GM18520 (cell line): Measurements from ENCODE around the gene TRHDE.
"Not testable (repeated sequence)": the region's sequence is repeated elsewhere in the genome, so short reads cannot be mapped to it uniquely, and the experiment has no call there.

Source experiments
- ATAC-seq: cut with Tn5 transposase; IDR thresholded peaks from one replicate; pipeline ENCODE4 v1.9.1; 2021; ENCODE audit not compliant: unreplicated experiment

The TRHDE gene

GRCh38 chr12:72605975-72606374 lies 333.8 kb downstream of the TRHDE start:
- no peak for ATAC-seq

- no peak for ATAC-seq
Observed at GRCh38 chr12:72610342-72610741, 338.2 kb downstream of the TRHDE start.

GRCh38 chr12:72610854-72611358 lies 338.7 kb downstream of the TRHDE start:
- no peak for ATAC-seq

DNA sequence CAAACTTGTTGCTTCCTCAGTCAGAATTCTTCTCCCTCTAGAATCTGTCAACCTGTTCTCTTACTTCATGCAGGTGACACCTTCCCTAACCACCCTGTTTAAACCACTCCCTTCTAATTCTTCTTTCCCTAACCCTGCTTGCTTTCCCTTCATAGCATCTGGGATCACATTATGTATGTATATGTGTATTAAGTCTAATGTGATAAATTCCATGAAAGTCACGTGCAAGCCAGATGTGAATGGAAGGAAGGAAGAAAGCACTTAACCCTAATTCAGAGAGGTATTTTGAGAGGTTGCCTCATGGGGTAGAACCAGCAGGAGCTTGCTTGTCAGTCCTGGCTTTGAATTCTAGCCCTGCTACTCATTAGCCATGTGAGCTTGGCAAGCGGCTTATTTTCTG lies 340.0 kb downstream of the TRHDE start:
- ATAC-seq, result no peak

DNA sequence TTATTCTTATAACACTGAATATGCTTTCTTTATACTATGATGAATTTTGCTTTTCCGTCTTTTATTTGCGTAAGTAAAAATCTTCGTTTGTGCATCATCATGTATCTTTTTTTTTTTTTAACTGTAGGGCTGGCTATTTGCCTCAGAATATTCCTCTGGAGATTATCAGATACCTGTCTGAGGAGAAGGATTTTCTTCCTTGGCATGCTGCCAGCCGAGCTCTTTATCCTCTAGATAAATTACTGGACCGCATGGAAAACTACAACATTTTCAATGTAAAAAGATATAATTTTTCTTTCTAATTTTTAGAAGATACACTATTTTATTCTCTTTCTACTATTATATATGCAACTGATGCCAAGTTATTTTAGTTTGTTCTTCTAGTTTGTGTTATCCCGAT lies 346.6 kb downstream of the TRHDE start:
- ATAC-seq, result no peak

- no peak for ATAC-seq
Observed at GRCh38 chr12:72622556-72622955, 350.4 kb downstream of the TRHDE start.

GRCh38 chr12:72631926-72632685 lies 359.9 kb downstream of the TRHDE start:
- ATAC-seq, result no peak

DNA sequence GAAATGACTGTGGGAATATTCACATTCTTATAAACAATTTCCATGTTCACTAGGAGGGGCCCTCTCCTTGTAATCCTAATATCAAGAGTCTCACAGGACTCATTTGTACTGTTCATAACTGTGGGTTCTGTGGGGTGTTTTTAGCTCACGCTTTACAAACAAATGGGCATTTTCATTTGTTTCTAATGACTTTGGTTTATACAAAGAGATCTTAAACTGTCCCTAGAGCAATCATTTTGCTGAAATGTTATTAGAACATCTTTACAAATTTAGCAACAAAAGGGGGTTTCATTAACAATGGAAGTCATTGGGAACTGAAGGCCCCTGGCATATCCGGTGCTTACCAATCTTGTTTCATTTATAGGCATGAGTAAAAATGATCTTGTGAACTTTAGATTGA lies 370.5 kb downstream of the TRHDE start:
- ATAC-seq, result no peak

DNA sequence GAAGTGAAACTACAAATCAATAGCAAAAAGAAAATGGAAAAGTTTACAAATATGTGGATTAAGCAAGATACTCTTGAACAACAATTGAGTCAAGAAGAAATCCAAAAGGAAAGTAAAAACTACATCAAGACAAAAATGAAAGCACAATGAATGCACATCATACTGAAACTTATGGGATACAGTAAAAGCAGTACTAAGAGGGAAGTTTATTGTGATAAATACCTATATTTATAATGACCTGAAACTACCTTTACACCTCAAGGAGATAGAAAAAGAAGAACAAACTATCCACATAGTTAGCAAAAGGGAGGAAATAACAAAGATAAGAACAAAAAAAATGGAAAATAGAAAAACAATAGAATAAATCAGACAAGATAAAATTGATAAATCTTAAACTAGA lies 375.0 kb downstream of the TRHDE start:
- ATAC-seq, result no peak

GRCh38 chr12:72658615-72659014 lies 386.4 kb downstream of the TRHDE start:
- ATAC-seq, result no peak

DNA sequence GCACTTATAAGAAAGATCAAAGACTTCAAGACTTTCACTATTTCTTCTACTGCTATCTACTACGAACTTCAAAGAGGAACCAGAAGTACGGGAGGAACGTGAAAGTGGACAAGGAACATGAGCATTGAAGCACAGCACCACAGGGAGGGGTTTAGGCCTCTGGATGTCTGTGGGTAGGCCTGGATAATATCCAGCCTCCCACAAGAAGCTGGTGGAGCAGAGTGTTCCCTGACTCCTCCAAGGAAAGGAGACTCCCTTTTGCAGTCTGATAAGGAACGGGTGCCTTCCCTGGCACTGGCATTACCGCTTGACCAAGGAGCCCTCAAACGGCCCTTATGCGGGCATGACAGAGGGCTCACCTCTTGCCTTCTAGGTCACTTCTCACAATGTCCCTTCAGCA lies 388.0 kb downstream of the TRHDE start:
- not testable (repeated sequence) for ATAC-seq

DNA sequence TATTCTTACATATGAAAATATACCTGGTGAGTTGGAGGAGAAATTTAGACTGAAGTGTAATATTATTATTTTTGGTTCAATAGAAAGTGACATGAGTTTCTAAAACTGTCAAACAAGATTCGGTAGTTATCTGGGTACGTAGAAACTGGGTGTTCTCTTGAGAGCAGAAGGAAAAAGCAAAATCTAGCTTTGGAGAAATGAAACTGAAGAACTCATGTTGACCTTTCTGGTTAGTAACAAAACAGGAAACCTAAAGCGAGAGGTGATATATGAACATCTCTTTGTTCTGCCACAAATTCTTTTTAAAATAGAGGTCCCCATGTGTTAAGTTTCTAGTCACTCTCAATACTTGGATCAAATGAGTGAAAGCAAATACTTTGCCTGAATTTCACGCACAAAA lies 401.7 kb downstream of the TRHDE start:
- ATAC-seq, result no peak

DNA sequence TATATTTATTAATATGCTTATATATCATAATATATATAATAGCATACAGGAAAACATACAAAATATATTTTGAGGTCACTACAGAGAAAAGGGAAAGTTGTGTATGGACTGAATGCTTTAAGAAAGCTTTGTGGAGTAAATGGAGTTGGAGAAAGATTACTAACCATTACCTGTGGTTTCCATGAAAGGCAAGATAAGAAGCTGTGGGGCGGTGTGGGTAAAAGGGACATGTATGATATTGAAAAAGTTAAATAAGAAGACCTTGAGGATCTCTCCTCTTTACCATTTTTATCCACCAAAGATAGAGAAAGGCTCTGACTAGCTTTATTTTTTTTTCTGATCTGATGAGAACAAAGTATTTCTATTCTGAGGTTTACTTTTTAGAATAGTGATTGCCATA lies 404.4 kb downstream of the TRHDE start:
- ATAC-seq, result no peak

- ATAC-seq, result no peak
Observed at GRCh38 chr12:72677139-72677538, 405.0 kb downstream of the TRHDE start.

GRCh38 chr12:72677846-72678245 lies 405.7 kb downstream of the TRHDE start:
- no peak for ATAC-seq

DNA sequence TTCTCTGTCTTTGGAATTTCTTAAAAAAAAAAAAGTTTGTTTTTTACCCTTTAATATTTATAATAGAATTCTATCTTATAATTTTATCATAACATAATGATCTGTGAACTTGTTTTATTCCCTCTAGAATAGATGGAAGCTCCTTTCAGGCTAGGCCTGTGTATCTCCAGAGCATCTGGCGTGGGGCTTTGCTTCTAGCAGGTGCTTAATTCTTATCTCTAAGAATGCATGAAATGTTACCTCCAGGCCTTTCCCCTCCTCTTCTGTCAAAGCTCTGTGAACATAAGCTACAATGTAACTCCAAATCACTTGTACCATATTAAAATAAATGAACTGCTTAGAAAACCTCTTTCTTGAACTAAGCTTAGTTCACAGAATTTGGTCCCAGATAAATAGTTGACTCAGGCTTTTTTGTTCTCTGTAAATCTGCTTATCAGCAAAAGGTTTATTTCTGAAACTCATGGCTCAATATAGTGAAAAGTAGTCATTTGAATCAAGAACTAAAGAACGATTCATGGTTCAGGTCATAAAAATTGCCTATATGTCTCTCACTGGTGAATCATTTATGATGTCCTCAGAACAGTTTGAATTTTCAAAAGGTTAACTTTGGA lies 407.1 kb downstream of the TRHDE start:
- ATAC-seq, result no peak

- no peak for ATAC-seq
Observed at GRCh38 chr12:72681028-72681427, 408.9 kb downstream of the TRHDE start.

GRCh38 chr12:72684491-72684890 lies 412.3 kb downstream of the TRHDE start:
- no peak for ATAC-seq

DNA sequence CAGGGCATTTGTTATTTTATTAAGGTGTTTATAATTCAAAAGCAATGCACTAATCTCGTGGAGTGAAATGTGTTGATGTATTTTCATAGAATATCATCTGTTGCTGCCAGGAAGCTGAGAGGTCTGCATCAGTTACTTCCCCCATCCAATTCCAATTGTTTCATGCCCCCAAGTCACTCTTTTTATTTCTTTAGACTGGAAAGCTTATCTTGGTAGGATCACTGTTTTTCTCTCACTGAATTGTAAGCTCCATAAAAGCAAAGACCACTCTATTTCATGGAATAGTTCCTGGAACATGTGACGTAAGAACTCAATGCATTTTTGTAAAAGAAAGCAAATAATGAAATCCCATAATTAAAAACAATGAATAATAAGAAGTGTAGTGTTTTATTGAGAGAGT lies 420.2 kb downstream of the TRHDE start:
- no peak for ATAC-seq

GRCh38 chr12:72694193-72694592 lies 422.0 kb downstream of the TRHDE start:
- ATAC-seq, result no peak

DNA sequence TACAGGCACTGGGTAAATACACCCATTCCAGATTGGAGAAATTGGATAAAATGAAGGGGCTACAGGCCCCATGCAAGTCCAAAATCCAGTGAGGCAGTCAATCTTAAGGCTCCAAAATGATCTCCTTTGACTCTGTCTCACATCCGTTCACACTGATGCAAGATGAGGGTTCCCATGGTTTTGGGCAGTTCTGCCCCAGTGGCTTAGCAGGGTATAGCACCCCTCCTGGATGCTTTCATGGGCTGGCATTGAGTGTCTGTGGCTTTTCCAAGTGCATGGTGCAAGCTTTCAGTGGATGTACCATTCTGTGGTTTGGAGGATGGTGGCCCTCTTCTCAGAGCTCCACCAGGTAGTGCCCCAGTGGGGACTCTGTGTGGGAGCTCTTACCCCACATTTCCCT lies 427.2 kb downstream of the TRHDE start:
- no peak for ATAC-seq

- not testable (repeated sequence) for ATAC-seq
Observed at GRCh38 chr12:72712025-72712424, 439.9 kb downstream of the TRHDE start.

DNA sequence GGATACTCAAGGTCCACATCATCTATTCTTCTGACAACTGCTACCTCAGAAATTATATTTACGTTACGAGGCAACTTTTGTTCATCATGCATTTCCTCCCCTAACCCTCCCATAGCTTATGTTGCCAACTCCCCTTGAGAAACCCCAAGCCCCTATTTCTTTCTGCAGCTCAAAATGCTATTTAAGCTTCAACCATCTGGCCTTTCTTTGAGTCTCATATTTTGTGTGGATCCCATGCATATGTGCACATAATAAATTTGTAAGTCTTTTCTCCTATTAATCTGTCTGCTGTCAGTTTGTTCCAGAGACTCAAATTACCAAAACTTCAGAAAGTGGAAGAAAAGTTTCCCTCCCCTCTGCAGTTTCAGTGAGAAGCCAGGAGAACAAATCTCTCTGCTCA lies 444.1 kb downstream of the TRHDE start:
- no peak for ATAC-seq
